B cell (primary cell): Measurements from ENCODE around the gene YJU2. TPM values are rescaled to one million over a fixed set of nuclear protein-coding genes. Genes with fewer than 3 reads are reported as not detected.

Experiments
- ATAC-seq: fragments of 200-7000 bp; cut with Tn5 transposase; one replicate; pipeline ENCODE4 v1.10.0; 2021; ENCODE audit warnings: low read depth, mild to moderate bottlenecking, moderate number of reproducible peaks, moderate library complexity
- CTCF ChIA-PET: fragments of 350-600 bp; sonication (Branson Sonifier 250); formaldehyde crosslinking; loops from one replicate; lab custom pipeline; 2021; ENCODE audit warnings: antibody characterized with exemption, inconsistent platforms; lab: Charles Lee
- POLR2A ChIA-PET: fragments of 350-600 bp; sonication (Branson Sonifier 250); formaldehyde crosslinking; loops from one replicate; lab custom pipeline; 2021; ENCODE audit warnings: antibody characterized with exemption; lab: Charles Lee
- DNase-seq: peaks from one replicate; pipeline ENCODE4 v3.0.0; 2013
- H2AFZ ChIP-seq: 2 replicates; pipeline ENCODE4 v1.6.1; 2012; ENCODE audit warnings: mild to moderate bottlenecking, low read depth, low read length; ENCODE audit not compliant: insufficient read depth, poor library complexity, severe bottlenecking
- H3K27ac ChIP-seq, 2 donors: 1 replicate in 1 of 2; 2 replicates in 1 of 2; pipeline ENCODE4 v1.5.1; 2012 to 2013; ENCODE audit warnings: low read length in 2 of 2, mild to moderate bottlenecking in 2 of 2, moderate library complexity in 1 of 2
- H3K27me3 ChIP-seq, 4 experiments: fragments of 200-600 bp in 1 of 4; sonication (generic) in 1 of 4; replicated peaks in 1 of 4; 1 replicate in 2 of 4; 2 replicates in 2 of 4; pipeline versions ENCODE4 v1.6.1 to v1.7.0; 2013 to 2016; ENCODE audit warnings: low read length in 3 of 4, mild to moderate bottlenecking in 2 of 4, mixed read lengths in 1 of 4, moderate library complexity in 1 of 4; ENCODE audit not compliant: insufficient read depth in 4 of 4, control insufficient read depth in 3 of 4; ENCODE audit errors: control extremely low read depth in 1 of 4
- H3K36me3 ChIP-seq, 2 experiments: replicated peaks in 1 of 2; 1 replicate in 1 of 2; 2 replicates in 1 of 2; pipeline versions ENCODE4 v1.6.1 to v1.7.1; 2013; ENCODE audit warnings: low read length in 1 of 2; ENCODE audit not compliant: insufficient read depth in 2 of 2, control insufficient read depth in 1 of 2; ENCODE audit errors: control extremely low read depth in 1 of 2, extremely low read depth in 1 of 2
- H3K4me1 ChIP-seq, 2 donors: fragments of 200-600 bp in 1 of 2; sonication (generic) in 1 of 2; 1 replicate in 1 of 2; 2 replicates in 1 of 2; pipeline versions ENCODE4 v1.5.1 to v1.6.1; 2013 to 2017; ENCODE audit warnings: low read length in 2 of 2; ENCODE audit not compliant: control insufficient read depth in 2 of 2, insufficient read depth in 2 of 2
- H3K4me2 ChIP-seq: replicated peaks from 2 replicates; pipeline ENCODE3; 2012; ENCODE audit warnings: mild to moderate bottlenecking, low read depth, low read length; ENCODE audit not compliant: poor library complexity, severe bottlenecking
- H3K4me3 ChIP-seq, 5 experiments: fragments of 200-600 bp in 1 of 5; sonication (generic) in 1 of 5; 1 replicate in 3 of 5; 2 replicates in 2 of 5; pipeline versions ENCODE4 v1.5.1 to v1.7.0; 2011 to 2016; ENCODE audit warnings: low read length in 4 of 5, mild to moderate bottlenecking in 4 of 5, low read depth in 2 of 5, control low read depth in 1 of 5, moderate library complexity in 1 of 5; ENCODE audit not compliant: insufficient read depth in 1 of 5; ENCODE audit errors: control extremely low read depth in 1 of 5, extremely low read depth in 1 of 5
- H3K79me2 ChIP-seq: fragments of 200-600 bp; sonication (generic); one replicate; pipeline ENCODE4 v1.6.0; 2016; ENCODE audit warnings: low read length; ENCODE audit not compliant: control insufficient read depth, insufficient read depth
- H3K9ac ChIP-seq: fragments of 200-600 bp; sonication (generic); 2 replicates; pipeline ENCODE4 v1.6.1; 2017; ENCODE audit warnings: mild to moderate bottlenecking, low read length, moderate library complexity
- H3K9me3 ChIP-seq, 3 donors: one replicate each; pipeline versions ENCODE4 v1.6.1 to v1.7.1; 2013; ENCODE audit warnings: low read length in 2 of 3; ENCODE audit not compliant: control insufficient read depth in 2 of 3, insufficient read depth in 1 of 3; ENCODE audit errors: control extremely low read depth in 1 of 3
- H4K20me1 ChIP-seq: 2 replicates; pipeline ENCODE4 v1.6.0; 2012; ENCODE audit warnings: mild to moderate bottlenecking, low read length; ENCODE audit not compliant: insufficient read depth, control insufficient read depth, poor library complexity, severe bottlenecking
- H3K27ac Mint-ChIP-seq: one replicate; pipeline ENCODE4 v1.8.0; 2021; ENCODE audit warnings: mixed read lengths
- H3K27me3 Mint-ChIP-seq: one replicate; pipeline ENCODE4 v1.8.0; 2021; ENCODE audit warnings: mixed read lengths
- H3K4me1 Mint-ChIP-seq: one replicate; pipeline ENCODE4 v1.8.0; 2021; ENCODE audit warnings: mixed read lengths
- H3K4me3 Mint-ChIP-seq: one replicate; pipeline ENCODE4 v1.8.0; 2021; ENCODE audit warnings: mixed read lengths
- H3K9me3 Mint-ChIP-seq: one replicate; pipeline ENCODE4 v1.8.0; 2022; ENCODE audit warnings: mixed read lengths; ENCODE audit not compliant: insufficient read depth
- EZH2 ChIP-seq: IDR thresholded peaks from 2 replicates; pipeline ENCODE4 v1.6.1; 2012; ENCODE audit warnings: borderline replicate concordance, low read depth, mild to moderate bottlenecking, moderate library complexity, low read length; ENCODE audit not compliant: insufficient read depth, poor library complexity, severe bottlenecking
- WGBS: methylation state at CpG from one replicate; pipeline ENCODE4 v1.1.5; 2013; ENCODE audit warnings: missing lambda C conversion rate; ENCODE audit not compliant: insufficient coverage; 5-methylcytosine and 5-hydroxymethylcytosine counted together
- intact Hi-C: fragments of 100-400 bp; cut with micrococcal nuclease; formaldehyde crosslinking; loops from one replicate; pipeline ENCODE4 v1.10.0; 2022
- polyA plus RNA-seq: library from polyadenylated mRNA; depleted of rRNA; stranded (reverse); fragments of >200 nt; gene quantifications from 2 replicates; pipeline ENCODE4 v1.2.3, GENCODE V29; 2012
- total RNA-seq, 2 donors: library from RNA; stranded (reverse); fragments of 120-200 nt in 1 of 2; gene quantifications; 1 replicate in 1 of 2; 2 replicates in 1 of 2; pipeline versions ENCODE4 v1.2.3 to v1.2.4, GENCODE V29; 2013 to 2022
- TF ChIP-seq, protein P1 (sequence below): fragments of 200-600 bp; IDR thresholded peaks from one replicate; pipeline ENCODE4 v1.8.0; 2022; ENCODE audit warnings: antibody characterized with exemption, mild to moderate bottlenecking

Gene YJU2
- total and polyA plus RNA-seq, 2 donors (not counting 1 experiment from before 2014, with no cell fraction given), result 40.3 to 45.7 TPM

DNA sequence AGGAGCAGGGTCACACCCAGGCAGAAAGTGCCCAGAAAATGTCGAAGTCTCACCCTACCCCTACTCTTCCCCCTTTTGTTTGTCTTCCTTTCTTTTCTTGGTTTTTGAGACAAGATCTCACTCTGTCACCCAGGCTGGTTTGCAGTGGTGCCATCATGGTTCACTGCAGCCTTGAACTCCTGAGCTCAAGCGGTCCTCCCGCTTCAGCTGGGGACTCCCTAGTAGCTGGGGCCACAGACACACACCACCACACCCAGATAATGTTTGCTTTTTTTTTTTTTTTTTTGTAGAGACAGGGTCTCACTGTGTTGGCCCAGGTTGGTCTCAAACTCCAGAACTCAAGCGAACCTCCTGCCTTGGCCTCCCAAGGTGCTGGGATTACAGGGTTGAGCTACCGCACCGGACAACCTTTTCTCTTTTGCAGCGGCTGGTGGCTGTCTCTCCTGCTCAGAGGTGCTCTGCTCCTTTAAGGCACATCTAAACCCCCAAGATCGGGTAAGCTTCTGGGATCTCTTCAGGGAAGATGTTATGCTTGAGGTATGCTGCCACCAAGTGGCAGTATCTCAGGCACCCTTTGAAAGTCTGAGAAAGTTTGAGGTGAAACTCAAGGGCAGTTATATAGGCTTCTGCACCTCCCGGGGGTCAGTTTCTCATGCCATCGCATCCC lies 39.9 kb upstream of the YJU2 start:
- peaks cover 0 to 16% (median 0%) of the 10 kb centered on the region in 4 experiments for H3K27me3 ChIP-seq
- intact Hi-C loops, result no loop called here
- WGBS, result 95% methylated on average over 7 of the region's 10 CpGs
- H2AFZ ChIP-seq, result no peak overlapping the region
- peak; percentile 17 for DNase-seq
- H3K79me2 ChIP-seq, result no peaks in the 10 kb centered on the region
- peaks cover 0 to 9% (median 0%) of the 10 kb centered on the region in 3 donors for H3K9me3 ChIP-seq
- H3K4me2 ChIP-seq, result no peak overlapping the region
- no peaks in the 10 kb centered on the region for H4K20me1 ChIP-seq
- ChIA-PET CTCF (interaction anchor here (1.7 to 2.2 kb wide), 2 partner anchors 219 to 354 kb away, joined by 4 to 6 read pairs; no protein-coding TSS in a partner anchor), POLR2A (no interaction called here)
- H3K9me3 Mint-ChIP-seq, result no peaks in the 10 kb centered on the region
- H3K27ac Mint-ChIP-seq, result no peak overlapping the region
- H3K36me3 ChIP-seq, result no peaks in the 10 kb centered on the region
- TF ChIP-seq, protein P1, sequence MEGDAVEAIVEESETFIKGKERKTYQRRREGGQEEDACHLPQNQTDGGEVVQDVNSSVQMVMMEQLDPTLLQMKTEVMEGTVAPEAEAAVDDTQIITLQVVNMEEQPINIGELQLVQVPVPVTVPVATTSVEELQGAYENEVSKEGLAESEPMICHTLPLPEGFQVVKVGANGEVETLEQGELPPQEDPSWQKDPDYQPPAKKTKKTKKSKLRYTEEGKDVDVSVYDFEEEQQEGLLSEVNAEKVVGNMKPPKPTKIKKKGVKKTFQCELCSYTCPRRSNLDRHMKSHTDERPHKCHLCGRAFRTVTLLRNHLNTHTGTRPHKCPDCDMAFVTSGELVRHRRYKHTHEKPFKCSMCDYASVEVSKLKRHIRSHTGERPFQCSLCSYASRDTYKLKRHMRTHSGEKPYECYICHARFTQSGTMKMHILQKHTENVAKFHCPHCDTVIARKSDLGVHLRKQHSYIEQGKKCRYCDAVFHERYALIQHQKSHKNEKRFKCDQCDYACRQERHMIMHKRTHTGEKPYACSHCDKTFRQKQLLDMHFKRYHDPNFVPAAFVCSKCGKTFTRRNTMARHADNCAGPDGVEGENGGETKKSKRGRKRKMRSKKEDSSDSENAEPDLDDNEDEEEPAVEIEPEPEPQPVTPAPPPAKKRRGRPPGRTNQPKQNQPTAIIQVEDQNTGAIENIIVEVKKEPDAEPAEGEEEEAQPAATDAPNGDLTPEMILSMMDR, result no peak
- no peak for TF ChIP-seq EZH2
- no peak overlapping the region for H3K9ac ChIP-seq
- H3K4me3 ChIP-seq, result no peak overlapping the region
- no peak for ATAC-seq
- no peak overlapping the region for H3K4me3 Mint-ChIP-seq
- peaks cover 2% of the 10 kb centered on the region for H3K4me1 Mint-ChIP-seq
- H3K27ac ChIP-seq, result no peak overlapping the region
- peaks cover 3% of the 10 kb centered on the region for H3K27me3 Mint-ChIP-seq
- H3K4me1 ChIP-seq, result peaks cover 3 to 4% of the 10 kb centered on the region in 2 donors
